HG03571 (cell line): ENCODE measurements around the gene TMEM86B.
A peak's percentile ranks its signal among the peaks of the same experiment; 100 is the strongest.

ENCODE experiments used
- ATAC-seq: cut with Tn5 transposase; IDR thresholded peaks from one replicate; pipeline ENCODE4 v1.9.1; 2021; ENCODE audit not compliant: unreplicated experiment

TMEM86B gene

GRCh38 chr19:55179606-55180484, 48.7 kb downstream of the TMEM86B start, which contains the start of gene SYT5:
SYT5 (minus strand) TSS chr19:55180289; CDS start chr19:55179041, 1,248 bp downstream.
- peak; percentile 10 for ATAC-seq

- peak; percentile 65 for ATAC-seq
Measured at GRCh38 chr19:55178781-55179599, 49.6 kb downstream of the TMEM86B start.
